Karpas-422 (cell line): ENCODE measurements around the gene INO80. TPM values are rescaled to one million over a fixed set of nuclear protein-coding genes. Genes with fewer than 3 reads are reported as not detected.

Source experiments
- DNase-seq: peaks from one replicate; pipeline ENCODE4 v3.0.0-alpha.2; 2015
- H2AFZ ChIP-seq: fragments of 200-600 bp; sonication (generic); 2 replicates; pipeline ENCODE4 v1.6.1; 2014; ENCODE audit warnings: antibody characterized with exemption, low read length, mixed read lengths
- H3K27ac ChIP-seq: fragments of 200-600 bp; sonication (generic); 2 replicates; pipeline ENCODE4 v1.5.1; 2014; ENCODE audit warnings: mild to moderate bottlenecking, low read length, moderate library complexity
- H3K27me3 ChIP-seq: fragments of 200-600 bp; sonication (generic); 2 replicates; pipeline ENCODE4 v1.6.1; 2014; ENCODE audit warnings: low read length, mixed read lengths
- H3K36me3 ChIP-seq: fragments of 200-600 bp; sonication (generic); 2 replicates; pipeline ENCODE4 v1.6.1; 2014; ENCODE audit warnings: low read length, mixed read lengths; ENCODE audit not compliant: insufficient read depth
- H3K4me1 ChIP-seq: fragments of 200-600 bp; sonication (generic); 2 replicates; pipeline ENCODE4 v1.6.1; 2014; ENCODE audit warnings: mild to moderate bottlenecking, low read length, mixed read lengths
- H3K4me2 ChIP-seq: fragments of 200-600 bp; sonication (generic); 2 replicates; pipeline ENCODE4 v1.6.1; 2014; ENCODE audit warnings: low read length, low read depth, mild to moderate bottlenecking; ENCODE audit not compliant: poor library complexity, severe bottlenecking
- H3K4me3 ChIP-seq: fragments of 200-600 bp; sonication (generic); 2 replicates; pipeline ENCODE4 v1.5.1; 2014; ENCODE audit warnings: mild to moderate bottlenecking, antibody characterized with exemption, low read length, mixed read lengths
- H3K79me2 ChIP-seq: fragments of 200-600 bp; sonication (generic); 2 replicates; pipeline ENCODE4 v1.6.1; 2014; ENCODE audit warnings: mild to moderate bottlenecking, low read length, mixed read lengths
- H3K9ac ChIP-seq: fragments of 200-600 bp; sonication (generic); 2 replicates; pipeline ENCODE4 v1.6.0; 2014; ENCODE audit warnings: low read length
- H3K9me2 ChIP-seq: fragments of 200-600 bp; sonication (generic), shearing (Covaris generic); replicated peaks from 2 replicates; pipeline ENCODE4 v1.6.0; 2014; ENCODE audit warnings: mild to moderate bottlenecking, low read length, moderate library complexity; ENCODE audit not compliant: insufficient read depth
- H3K9me3 ChIP-seq: fragments of 300-700, 200-600 bp; sonication (generic); 2 replicates; pipeline ENCODE4 v1.6.1; 2014; ENCODE audit warnings: low read length, mixed read lengths
- H4K20me1 ChIP-seq: fragments of 200-600 bp; sonication (generic); 2 replicates; pipeline ENCODE4 v1.6.1; 2014; ENCODE audit warnings: mild to moderate bottlenecking, antibody characterized with exemption, low read length, low read depth; ENCODE audit not compliant: insufficient read depth
- total RNA-seq: library from RNA; depleted of rRNA; stranded (reverse); fragments of >200 nt; shearing (Covaris generic); gene quantifications from 2 replicates; pipeline ENCODE4 v1.2.3, GENCODE V29; 2014; ENCODE audit warnings: low replicate concordance

Gene INO80
- total RNA-seq, 1 experiment from 2014 or later = 20.3 TPM

- Histone ChIP-seq H3K79me2 (peaks cover 8% of the 10 kb centered on the region; the same call in 1 of the 2 replicates), H2AFZ (no peak overlapping the region), H4K20me1 (no peaks in the 10 kb centered on the region), H3K9ac (no peak overlapping the region), H3K27me3 (no peaks in the 10 kb centered on the region), H3K9me3 (no peaks in the 10 kb centered on the region), H3K9me2 (no peaks in the 10 kb centered on the region), H3K4me2 (no peak overlapping the region), H3K36me3 (no peaks in the 10 kb centered on the region), H3K27ac (no peak overlapping the region), H3K4me1 (no peaks in the 10 kb centered on the region), H3K4me3 (no peak overlapping the region)
- DNase-seq = no peak
Observed at GRCh38 chr15:41028853-41029252, 87.2 kb downstream of the INO80 start.

- H3K4me3 ChIP-seq = no peak overlapping the region
- H3K27me3 ChIP-seq = no peaks in the 10 kb centered on the region
- H2AFZ ChIP-seq = no peak overlapping the region
Observed at GRCh38 chr15:41025393-41025792, 90.7 kb downstream of the INO80 start.

GRCh38 chr15:41024885-41025284, 91.2 kb downstream of the INO80 start:
- no peak overlapping the region for H3K4me2 ChIP-seq
- no peaks in the 10 kb centered on the region for H4K20me1 ChIP-seq
- no peaks in the 10 kb centered on the region for H3K4me1 ChIP-seq

More at GRCh38 chr15:41025393-41025792, 90.7 kb downstream of the INO80 start:
- H3K79me2 ChIP-seq = no peaks in the 10 kb centered on the region
- no peaks in the 10 kb centered on the region for H3K9me2 ChIP-seq
- no peaks in the 10 kb centered on the region for H4K20me1 ChIP-seq
- no peak overlapping the region for H3K27ac ChIP-seq
- no peaks in the 10 kb centered on the region for H3K9me3 ChIP-seq
- H3K4me1 ChIP-seq = no peaks in the 10 kb centered on the region
- 0 out of 2 replicates have a peak, but pooled peaks cover 7% of the 10 kb centered on the region for H3K36me3 ChIP-seq
- H3K9ac ChIP-seq = no peak overlapping the region
- no peak overlapping the region for H3K4me2 ChIP-seq
- no peak for DNase-seq

GRCh38 chr15:41024131-41024530, 91.9 kb downstream of the INO80 start:
- Histone ChIP-seq H3K9me3 (no peaks in the 10 kb centered on the region), H3K27ac (no peak overlapping the region), H3K9me2 (no peaks in the 10 kb centered on the region), H3K36me3 (0 out of 2 replicates have a peak, but pooled peaks cover 7% of the 10 kb centered on the region), H3K27me3 (no peaks in the 10 kb centered on the region), H3K4me1 (no peaks in the 10 kb centered on the region), H4K20me1 (no peaks in the 10 kb centered on the region), H3K79me2 (no peaks in the 10 kb centered on the region), H2AFZ (no peak overlapping the region), H3K4me3 (no peak overlapping the region), H3K4me2 (no peak overlapping the region), H3K9ac (no peak overlapping the region)
- no peak for DNase-seq

More at GRCh38 chr15:41024885-41025284, 91.2 kb downstream of the INO80 start:
- H3K9ac ChIP-seq = no peak overlapping the region
- H3K36me3 ChIP-seq = 0 out of 2 replicates have a peak, but pooled peaks cover 7% of the 10 kb centered on the region
- H3K9me3 ChIP-seq = no peaks in the 10 kb centered on the region
- DNase-seq = no peak
- no peaks in the 10 kb centered on the region for H3K79me2 ChIP-seq
- no peaks in the 10 kb centered on the region for H3K9me2 ChIP-seq
- no peak overlapping the region for H2AFZ ChIP-seq
- no peak overlapping the region for H3K27ac ChIP-seq
- H3K4me3 ChIP-seq = no peak overlapping the region
- no peaks in the 10 kb centered on the region for H3K27me3 ChIP-seq

GRCh38 chr15:41022487-41023090, 93.5 kb downstream of the INO80 start:
- H3K4me1 ChIP-seq = no peaks in the 10 kb centered on the region
- no peaks in the 10 kb centered on the region for H3K9me2 ChIP-seq
- H3K4me3 ChIP-seq = no peak overlapping the region
- no peak overlapping the region for H3K9ac ChIP-seq
- no peaks in the 10 kb centered on the region for H4K20me1 ChIP-seq
- H3K4me2 ChIP-seq = no peak overlapping the region
- H3K9me3 ChIP-seq = no peaks in the 10 kb centered on the region
- no peaks in the 10 kb centered on the region for H3K27me3 ChIP-seq
- no peaks in the 10 kb centered on the region for H3K79me2 ChIP-seq
- H3K27ac ChIP-seq = no peak overlapping the region
- H2AFZ ChIP-seq = no peak overlapping the region
- H3K36me3 ChIP-seq = 0 out of 2 replicates have a peak, but pooled peaks cover 16% of the 10 kb centered on the region
- peak; percentile 74 for DNase-seq

- H3K27me3 ChIP-seq = no peaks in the 10 kb centered on the region
- H3K36me3 ChIP-seq = peaks cover 22% of the 10 kb centered on the region; the same call in 1 of the 2 replicates
- no peaks in the 10 kb centered on the region for H3K79me2 ChIP-seq
- no peaks in the 10 kb centered on the region for H3K9me3 ChIP-seq
- no peak for DNase-seq
- H3K4me2 ChIP-seq = no peak overlapping the region
- H3K27ac ChIP-seq = no peak overlapping the region
- no peak overlapping the region for H2AFZ ChIP-seq
- H3K4me1 ChIP-seq = no peaks in the 10 kb centered on the region
- no peaks in the 10 kb centered on the region for H4K20me1 ChIP-seq
- no peak overlapping the region for H3K4me3 ChIP-seq
- no peaks in the 10 kb centered on the region for H3K9me2 ChIP-seq
- H3K9ac ChIP-seq = no peak overlapping the region
Observed at GRCh38 chr15:41020829-41021228, 95.3 kb downstream of the INO80 start.

- no peaks in the 10 kb centered on the region for H3K79me2 ChIP-seq
- H3K4me1 ChIP-seq = no peaks in the 10 kb centered on the region
- no peak overlapping the region for H3K4me3 ChIP-seq
- H3K36me3 ChIP-seq = peaks cover 22% of the 10 kb centered on the region; the same call in 1 of the 2 replicates
- H3K27me3 ChIP-seq = no peaks in the 10 kb centered on the region
- no peak overlapping the region for H3K4me2 ChIP-seq
- H3K9ac ChIP-seq = no peak overlapping the region
- no peak overlapping the region for H2AFZ ChIP-seq
- no peaks in the 10 kb centered on the region for H3K9me3 ChIP-seq
- no peaks in the 10 kb centered on the region for H4K20me1 ChIP-seq
- no peak for DNase-seq
- no peak overlapping the region for H3K27ac ChIP-seq
- H3K9me2 ChIP-seq = no peaks in the 10 kb centered on the region
Observed at GRCh38 chr15:41020311-41020710, 95.8 kb downstream of the INO80 start.

- H3K36me3 ChIP-seq = peaks cover 22% of the 10 kb centered on the region; the same call in 1 of the 2 replicates
- H3K4me2 ChIP-seq = no peak overlapping the region
- DNase-seq = no peak
Observed at GRCh38 chr15:41019174-41019573, 96.9 kb downstream of the INO80 start.

More at GRCh38 chr15:41019174-41019573, 96.9 kb downstream of the INO80 start:
- Histone ChIP-seq H3K27me3 (no peaks in the 10 kb centered on the region), H3K27ac (no peak overlapping the region), H3K4me1 (peaks cover 11% of the 10 kb centered on the region), H3K9me2 (no peaks in the 10 kb centered on the region), H2AFZ (no peak overlapping the region), H4K20me1 (no peaks in the 10 kb centered on the region), H3K4me3 (no peak overlapping the region), H3K79me2 (no peaks in the 10 kb centered on the region), H3K9me3 (no peaks in the 10 kb centered on the region), H3K9ac (no peak overlapping the region)
